Measurements from ENCODE around the gene JAK1.

The JAK1 gene

DNA sequence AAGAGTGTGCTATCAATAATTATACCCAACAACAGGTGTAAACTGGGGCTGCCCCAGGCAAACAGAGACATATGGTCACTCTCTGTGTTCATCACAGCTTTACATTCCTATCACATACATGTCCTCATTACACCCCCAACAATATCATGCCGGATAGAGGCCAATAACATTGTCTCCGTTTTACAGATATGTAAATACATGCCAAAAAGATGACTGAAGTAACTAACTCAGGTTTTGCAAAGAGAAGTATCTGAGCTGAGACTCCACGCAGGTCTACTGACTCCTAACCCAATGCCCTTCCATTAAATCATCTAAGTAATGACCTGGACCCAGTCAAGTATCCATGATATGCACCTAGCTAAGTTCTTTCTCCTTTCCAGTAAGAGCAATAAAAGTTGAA lies 55.0 kb downstream of the JAK1 start:
- TF ChIP-seq GATA3 (IDR thresholded peaks at IDR 0.05; ENCODE audit: low read depth, low read length) (no peak), GATA2 (IDR thresholded peaks at IDR 0.05; ENCODE audit: low read depth, low read length) (no peak)

DNA sequence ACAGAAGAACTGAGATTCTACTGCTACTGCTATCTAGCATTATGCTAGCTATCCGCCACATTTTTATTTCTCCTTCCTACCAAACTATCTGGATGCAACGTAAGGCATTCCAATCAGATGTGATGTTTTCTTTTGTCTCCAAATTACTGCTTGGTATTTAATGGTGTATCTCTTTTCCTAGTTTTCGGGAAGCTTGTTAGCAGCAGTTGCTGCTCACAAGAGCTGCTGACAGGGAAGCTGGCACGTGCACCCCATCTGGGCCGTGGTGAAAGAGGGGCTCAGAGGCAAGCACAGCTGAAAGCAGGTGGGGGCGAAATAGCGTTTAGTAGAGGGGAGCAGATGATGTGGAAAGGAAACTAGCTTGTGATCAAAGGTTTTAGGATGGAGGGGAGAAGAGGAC lies 57.3 kb downstream of the JAK1 start:
- TF ChIP-seq GATA3 (IDR thresholded peaks at IDR 0.05; ENCODE audit: low read depth, low read length) (no peak), GATA2 (IDR thresholded peaks at IDR 0.05; ENCODE audit: low read depth, low read length) (no peak)

- TF ChIP-seq GATA3 (IDR thresholded peaks at IDR 0.05; ENCODE audit: low read depth, low read length) (no peak), GATA2 (IDR thresholded peaks at IDR 0.05; ENCODE audit: low read depth, low read length) (no peak)
These were observed 57.8 kb downstream of the JAK1 start for GRCh38 chr1:64908575-64908974.

DNA sequence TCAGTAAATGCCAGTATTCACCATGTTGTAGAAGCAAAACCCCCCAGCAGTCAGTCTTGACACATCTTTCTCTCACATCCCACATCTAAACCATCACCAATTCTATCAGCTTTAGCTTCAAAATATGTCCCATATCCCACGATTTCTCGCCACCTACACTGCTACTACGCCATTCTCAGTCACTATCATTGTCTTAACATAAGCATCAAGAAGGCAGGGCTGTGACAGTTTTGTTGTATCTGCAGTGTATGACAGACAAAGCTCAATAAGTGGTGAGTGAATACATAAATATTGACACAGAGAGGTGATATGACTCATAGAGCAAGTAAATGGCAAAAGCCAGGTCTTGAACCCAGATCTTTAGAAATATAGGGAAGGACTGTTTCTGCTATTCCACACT lies 59.9 kb downstream of the JAK1 start:
- no peak for TF ChIP-seq GATA3 (IDR thresholded peaks at IDR 0.05; ENCODE audit: low read depth, low read length)
- no peak for TF ChIP-seq GATA2 (IDR thresholded peaks at IDR 0.05; ENCODE audit: low read depth, low read length)

- TF ChIP-seq GATA2 (IDR thresholded peaks at IDR 0.05; ENCODE audit: low read depth, low read length) = peak; percentile 51; the same call in 1 of the 2 replicates
- peak; percentile 48; the same call in 1 of the 2 replicates for TF ChIP-seq GATA3 (IDR thresholded peaks at IDR 0.05; ENCODE audit: low read depth, low read length)
These were observed 62.8 kb downstream of the JAK1 start for GRCh38 chr1:64903593-64903992.

- no peak for TF ChIP-seq GATA3 (IDR thresholded peaks at IDR 0.05; ENCODE audit: low read depth, low read length)
- TF ChIP-seq GATA2 (IDR thresholded peaks at IDR 0.05; ENCODE audit: low read depth, low read length) = no peak
These were observed 64.7 kb downstream of the JAK1 start for GRCh38 chr1:64901663-64902062.

GRCh38 chr1:64900916-64901315 lies 65.4 kb downstream of the JAK1 start:
- TF ChIP-seq GATA3 (IDR thresholded peaks at IDR 0.05; ENCODE audit: low read depth, low read length) = no peak
- TF ChIP-seq GATA2 (IDR thresholded peaks at IDR 0.05; ENCODE audit: low read depth, low read length) = no peak

GRCh38 chr1:64898107-64898861 lies 68.1 kb downstream of the JAK1 start:
- no peak for TF ChIP-seq GATA3 (IDR thresholded peaks at IDR 0.05; ENCODE audit: low read depth, low read length)
- no peak for TF ChIP-seq GATA2 (IDR thresholded peaks at IDR 0.05; ENCODE audit: low read depth, low read length)

DNA sequence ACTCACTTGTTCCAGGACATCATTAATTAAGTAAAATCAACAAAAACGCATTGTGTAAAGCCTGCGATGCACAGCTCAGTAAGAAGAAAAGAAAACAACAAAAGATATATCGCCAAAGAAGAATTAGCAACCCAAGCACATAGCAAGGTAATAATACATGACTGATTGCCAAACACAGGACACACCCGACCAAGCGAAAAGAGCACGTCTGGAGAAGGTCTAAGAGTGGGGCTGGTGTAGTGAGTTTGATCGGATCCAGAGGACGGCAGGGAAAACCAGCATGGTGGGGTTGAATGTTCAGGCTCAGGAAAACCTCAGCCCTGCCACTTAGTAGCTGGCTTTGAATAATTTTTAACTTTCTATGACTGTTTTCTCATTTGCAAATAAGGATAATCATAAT lies 69.8 kb downstream of the JAK1 start:
- TF ChIP-seq GATA2 (IDR thresholded peaks at IDR 0.05; ENCODE audit: low read depth, low read length) (no peak), GATA3 (IDR thresholded peaks at IDR 0.05; ENCODE audit: low read depth, low read length) (no peak)

DNA sequence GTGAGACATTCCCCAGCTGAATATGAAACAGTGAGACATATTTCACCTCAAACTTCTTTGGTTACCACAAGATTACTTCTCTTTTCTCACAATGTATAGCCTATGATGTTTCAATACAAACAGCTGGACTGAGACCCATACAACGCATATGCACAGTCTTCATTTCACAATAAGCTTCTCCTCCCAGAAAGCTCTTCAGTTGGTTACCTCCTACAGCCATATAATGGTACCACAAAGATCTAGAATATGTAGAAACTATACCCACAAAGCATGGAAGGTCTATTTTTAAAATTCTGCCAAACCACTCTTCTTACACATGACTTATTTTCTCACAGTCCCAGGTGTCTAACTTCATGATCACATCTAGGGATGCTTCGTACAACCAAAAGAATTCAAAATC lies 70.8 kb downstream of the JAK1 start:
- no peak for TF ChIP-seq GATA2 (IDR thresholded peaks at IDR 0.05; ENCODE audit: low read depth, low read length)
- no peak for TF ChIP-seq GATA3 (IDR thresholded peaks at IDR 0.05; ENCODE audit: low read depth, low read length)

DNA sequence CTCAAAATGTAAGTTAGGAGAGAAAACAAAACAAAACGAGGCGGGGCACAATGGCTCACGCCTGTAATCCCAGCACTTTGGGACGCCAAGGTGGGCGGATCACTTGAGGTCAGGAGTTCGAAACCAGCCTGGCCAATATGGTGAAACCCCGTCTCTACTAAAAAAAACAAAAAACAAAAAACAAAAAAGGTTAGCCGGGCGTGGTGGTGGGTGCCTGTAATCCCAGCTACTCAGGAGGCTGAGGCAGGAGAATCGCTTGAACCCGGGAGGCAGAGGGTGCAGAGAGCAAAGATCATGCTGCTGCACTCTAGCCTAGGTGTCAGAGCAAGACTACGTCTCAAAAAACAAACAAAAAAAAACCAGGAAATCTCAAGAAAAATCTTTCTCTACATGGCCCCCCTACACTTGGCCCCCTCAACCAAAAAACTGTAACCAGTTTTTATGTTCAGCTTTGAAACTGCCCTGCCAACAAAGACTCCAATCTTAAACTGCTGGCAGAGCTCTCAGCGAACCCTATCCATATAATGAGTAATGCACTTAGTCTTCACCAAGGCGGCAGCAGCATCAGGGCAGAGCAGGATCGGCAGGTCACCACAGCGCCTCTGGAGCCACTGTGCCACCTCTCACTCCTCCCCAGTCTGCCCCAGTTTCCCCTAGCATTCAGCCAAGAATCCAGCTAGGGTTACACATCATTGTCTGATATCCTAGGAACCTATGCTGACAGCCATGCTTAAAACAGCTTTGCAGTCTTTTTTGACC lies 71.7 kb downstream of the JAK1 start:
- no peak for TF ChIP-seq GATA2 (IDR thresholded peaks at IDR 0.05; ENCODE audit: low read depth, low read length)
- no peak for TF ChIP-seq GATA3 (IDR thresholded peaks at IDR 0.05; ENCODE audit: low read depth, low read length)

GRCh38 chr1:64893921-64894320 lies 72.4 kb downstream of the JAK1 start:
- TF ChIP-seq GATA2 (IDR thresholded peaks at IDR 0.05; ENCODE audit: low read depth, low read length) = no peak
- no peak for TF ChIP-seq GATA3 (IDR thresholded peaks at IDR 0.05; ENCODE audit: low read depth, low read length)

GRCh38 chr1:64892576-64893573 lies 73.5 kb downstream of the JAK1 start:
- TF ChIP-seq GATA2 (IDR thresholded peaks at IDR 0.05; ENCODE audit: low read depth, low read length) (no peak), GATA3 (IDR thresholded peaks at IDR 0.05; ENCODE audit: low read depth, low read length) (no peak)

GRCh38 chr1:64891448-64891825 lies 74.9 kb downstream of the JAK1 start:
- TF ChIP-seq GATA2 (IDR thresholded peaks at IDR 0.05; ENCODE audit: low read depth, low read length) (no peak), GATA3 (IDR thresholded peaks at IDR 0.05; ENCODE audit: low read depth, low read length) (no peak)

Measured in SH-SY5Y (cell line).